ENCODE data around the gene BFSP2.

The BFSP2 gene

DNA sequence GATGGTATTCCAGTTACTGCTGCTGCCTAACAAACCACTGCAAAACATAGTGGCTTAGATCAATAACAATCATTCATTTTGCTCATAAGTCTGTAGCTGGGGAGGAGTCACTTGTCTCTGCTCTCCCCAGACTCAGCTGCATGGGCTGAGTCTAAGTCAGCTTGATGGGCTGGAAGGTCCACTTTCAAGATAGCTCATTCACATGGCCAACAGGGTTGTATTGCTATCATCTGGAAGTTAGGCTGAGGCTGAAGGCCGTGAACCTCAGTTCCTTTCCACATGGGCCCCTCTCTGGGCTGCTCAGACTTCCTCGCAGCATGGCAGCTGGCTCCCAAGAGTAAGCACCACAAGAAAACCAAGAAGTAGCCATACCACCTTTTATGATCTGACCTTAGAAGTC, 28.7 kb upstream of the BFSP2 start:
- POLR2A ChIA-PET (ENCODE audit: low non-redundant PET): no interaction called here
- H3K27ac ChIP-seq: no peak overlapping the region
- DNase-seq (ENCODE audit: low spot score): no peak
- TF ChIP-seq, protein P1, sequence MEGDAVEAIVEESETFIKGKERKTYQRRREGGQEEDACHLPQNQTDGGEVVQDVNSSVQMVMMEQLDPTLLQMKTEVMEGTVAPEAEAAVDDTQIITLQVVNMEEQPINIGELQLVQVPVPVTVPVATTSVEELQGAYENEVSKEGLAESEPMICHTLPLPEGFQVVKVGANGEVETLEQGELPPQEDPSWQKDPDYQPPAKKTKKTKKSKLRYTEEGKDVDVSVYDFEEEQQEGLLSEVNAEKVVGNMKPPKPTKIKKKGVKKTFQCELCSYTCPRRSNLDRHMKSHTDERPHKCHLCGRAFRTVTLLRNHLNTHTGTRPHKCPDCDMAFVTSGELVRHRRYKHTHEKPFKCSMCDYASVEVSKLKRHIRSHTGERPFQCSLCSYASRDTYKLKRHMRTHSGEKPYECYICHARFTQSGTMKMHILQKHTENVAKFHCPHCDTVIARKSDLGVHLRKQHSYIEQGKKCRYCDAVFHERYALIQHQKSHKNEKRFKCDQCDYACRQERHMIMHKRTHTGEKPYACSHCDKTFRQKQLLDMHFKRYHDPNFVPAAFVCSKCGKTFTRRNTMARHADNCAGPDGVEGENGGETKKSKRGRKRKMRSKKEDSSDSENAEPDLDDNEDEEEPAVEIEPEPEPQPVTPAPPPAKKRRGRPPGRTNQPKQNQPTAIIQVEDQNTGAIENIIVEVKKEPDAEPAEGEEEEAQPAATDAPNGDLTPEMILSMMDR (conservative IDR thresholded peaks at IDR 0.05; ENCODE audit: low read depth): no peak
- CTCF ChIA-PET: interaction anchor here (0.6 to 1.3 kb wide), 2 partner anchors 12 to 640 kb away, joined by 4 to 7 read pairs; no protein-coding TSS in a partner anchor

DNA sequence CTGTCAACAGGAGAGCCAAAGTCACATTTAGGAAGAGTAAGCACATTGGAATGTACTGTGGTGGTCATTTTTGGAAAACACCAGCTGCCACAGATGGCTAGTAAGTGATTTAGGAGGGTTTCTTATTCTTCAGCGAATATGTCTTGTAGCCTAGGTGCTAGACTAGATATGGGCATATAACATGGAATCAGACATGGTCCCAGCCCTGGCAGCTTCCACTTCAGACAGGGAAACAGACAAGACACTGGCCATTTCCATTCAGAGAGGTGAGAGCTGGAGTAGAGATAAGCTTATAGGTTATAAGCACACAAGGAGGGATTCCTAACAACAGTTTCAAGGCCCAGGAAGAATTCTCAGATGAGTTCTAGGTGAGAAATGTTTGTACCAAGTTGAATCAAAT, 28.2 kb upstream of the BFSP2 start:
- no peak for DNase-seq (ENCODE audit: low spot score)
- CTCF ChIA-PET: interaction anchor here (1.3 kb wide), 1 partner anchor 641 kb away, joined by 4 read pairs; no protein-coding TSS in a partner anchor
- TF ChIP-seq, protein P1 (conservative IDR thresholded peaks at IDR 0.05; ENCODE audit: low read depth): no peak
- H3K27ac ChIP-seq: no peak overlapping the region
- POLR2A ChIA-PET (ENCODE audit: low non-redundant PET): no interaction called here

DNA sequence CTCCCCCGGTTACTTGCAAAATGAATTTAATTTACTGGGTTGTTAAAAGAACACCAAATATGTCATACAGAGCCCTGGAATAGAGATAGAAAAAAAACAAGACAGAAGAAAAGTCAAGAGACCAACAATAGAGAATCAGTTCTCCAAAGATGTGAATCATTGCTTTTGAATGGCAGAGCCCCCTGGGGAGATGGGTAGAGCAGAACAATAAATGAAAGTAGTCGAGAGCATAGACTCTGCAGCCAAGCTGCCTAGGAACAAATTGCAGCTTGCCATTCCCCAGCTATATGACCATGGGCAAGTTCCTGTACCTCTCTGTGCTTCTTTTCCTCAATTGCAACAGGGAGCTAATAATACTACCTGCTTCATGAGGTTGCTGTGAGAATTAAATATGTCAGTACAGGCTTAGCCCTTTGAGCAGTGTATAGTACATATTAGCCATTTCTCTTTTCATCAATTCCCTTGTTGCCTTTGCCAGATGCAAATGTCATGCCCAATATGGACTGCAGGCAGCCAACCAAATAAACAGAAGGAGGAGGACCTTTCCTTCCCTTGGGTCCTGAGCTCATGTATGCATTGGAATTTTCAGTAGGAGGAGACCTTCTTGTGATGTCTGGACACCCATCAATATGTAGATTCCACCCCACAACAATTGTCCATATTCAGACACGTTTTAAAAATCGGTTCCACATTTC, 25.0 kb upstream of the BFSP2 start:
- ChIA-PET POLR2A (ENCODE audit: low non-redundant PET) (no interaction called here), CTCF (interaction anchor here (0.7 kb wide), 1 partner anchor 334 kb away, joined by 3 read pairs; no protein-coding TSS in a partner anchor)
- TF ChIP-seq, protein P1 (conservative IDR thresholded peaks at IDR 0.05; ENCODE audit: low read depth): no peak
- no peak for DNase-seq (ENCODE audit: low spot score)
- H3K27ac ChIP-seq: no peak overlapping the region

DNA sequence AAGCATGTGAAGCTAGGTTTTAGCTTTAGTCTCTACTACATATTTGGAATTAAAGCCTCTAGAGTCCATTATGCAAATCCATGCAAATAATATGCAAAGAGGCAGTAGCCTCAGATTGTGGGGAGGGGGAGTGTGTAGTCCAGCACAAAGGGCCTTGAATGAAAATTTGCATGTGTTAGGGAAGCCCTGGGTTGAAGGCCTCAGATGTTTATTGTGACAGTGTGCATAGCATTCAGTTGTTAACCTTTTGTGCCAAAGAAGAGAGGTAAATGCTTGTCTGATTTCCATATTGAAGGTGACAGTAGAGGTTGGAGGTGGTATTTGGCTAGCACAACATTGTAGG, 24.5 kb upstream of the BFSP2 start:
- DNase-seq (ENCODE audit: low spot score): no peak
- ChIA-PET CTCF (no interaction called here), POLR2A (ENCODE audit: low non-redundant PET) (no interaction called here)
- TF ChIP-seq, protein P1 (conservative IDR thresholded peaks at IDR 0.05; ENCODE audit: low read depth): no peak
- no peak overlapping the region for H3K27ac ChIP-seq

DNA sequence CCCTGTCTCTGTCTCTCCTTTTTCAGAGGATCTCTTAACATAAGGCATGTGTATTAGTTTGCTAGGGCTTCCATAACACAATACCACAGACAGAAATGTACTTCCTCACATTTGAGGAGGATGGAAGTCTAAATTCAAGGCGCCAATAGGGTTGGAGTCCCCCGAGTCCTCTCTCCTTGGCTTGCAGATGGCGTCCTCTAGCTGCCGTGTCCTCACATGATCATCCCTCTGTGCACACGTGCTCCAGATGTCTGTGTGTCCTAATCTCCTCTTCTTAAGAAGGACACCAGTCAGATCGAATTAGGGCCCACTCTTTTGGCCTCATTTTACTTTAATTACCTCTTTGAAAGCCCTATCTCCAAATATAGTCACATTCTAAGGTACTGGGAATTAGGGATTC, 23.0 kb upstream of the BFSP2 start:
- POLR2A ChIA-PET (ENCODE audit: low non-redundant PET): no interaction called here
- CTCF ChIA-PET: interaction anchor here (0.6 to 3.1 kb wide), 4 partner anchors 17 to 650 kb away, joined by 3 to 7 read pairs (median 4); no protein-coding TSS in a partner anchor
- DNase-seq (ENCODE audit: low spot score): no peak
- no peak overlapping the region for H3K27ac ChIP-seq
- TF ChIP-seq, protein P1 (conservative IDR thresholded peaks at IDR 0.05; ENCODE audit: low read depth): no peak

DNA sequence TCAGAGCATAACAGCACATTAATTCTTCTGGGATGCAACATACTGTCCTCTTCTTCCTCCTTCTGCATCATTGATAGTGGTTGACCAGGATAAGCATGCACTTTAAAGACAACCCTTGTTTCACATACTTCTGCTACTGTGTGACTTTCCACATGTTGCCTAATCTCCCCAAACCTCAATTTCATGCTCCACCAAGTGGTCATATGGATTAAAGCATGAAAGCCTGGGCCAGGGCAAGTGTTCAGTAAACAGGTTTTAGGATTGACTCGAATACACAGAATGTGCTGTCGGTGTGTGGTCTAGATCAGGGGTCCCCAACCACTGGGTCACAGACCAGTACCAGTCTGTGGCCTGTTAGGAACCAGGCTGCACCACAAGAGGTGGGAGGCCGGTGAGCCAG, 22.5 kb upstream of the BFSP2 start:
- DNase-seq (ENCODE audit: low spot score): peak; percentile 44
- ChIA-PET POLR2A (ENCODE audit: low non-redundant PET) (no interaction called here), CTCF (interaction anchor here (0.6 to 3.1 kb wide), 6 partner anchors 9 to 651 kb away, joined by 3 to 7 read pairs (median 3); no protein-coding TSS in a partner anchor)
- TF ChIP-seq, protein P1 (conservative IDR thresholded peaks at IDR 0.05; ENCODE audit: low read depth): 0 out of 2 replicates have a peak, but pooled peaks have one; percentile 8
- H3K27ac ChIP-seq: no peak overlapping the region
